Measurements from ENCODE around the gene SLC35B4.

- TF ChIP-seq EZH2 (IDR thresholded peaks at IDR 0.05; ENCODE audit: insufficient read depth, poor library complexity, severe bottlenecking) (no peak), EZH2phosphoT487 (IDR thresholded peaks at IDR 0.05; ENCODE audit: insufficient read depth, low read depth) (no peak)
These were observed 27.3 kb downstream of the SLC35B4 start for GRCh38 chr7:134289423-134289822.

Measured in GM23248 (cell line).